ENCODE data around the gene ETV1. TPM values are rescaled to one million over a fixed set of nuclear protein-coding genes. Genes with fewer than 3 reads are reported as not detected.
A peak's percentile ranks its signal among the peaks of the same experiment; 100 is the strongest.

ETV1 gene
- total RNA-seq, 1 experiment from 2014 or later = 68.5 TPM

- peaks cover 42 to 46% of the 10 kb centered on the region in 2 experiments for H3K4me1 Mint-ChIP-seq
- no peak overlapping the region for H2BK15ac ChIP-seq (ENCODE audit: low read depth, low read length)
- H2AK5ac ChIP-seq (ENCODE audit: insufficient read length, low read length) = no peak overlapping the region
- H3T11ph ChIP-seq (ENCODE audit: low read length) = no peak overlapping the region
- no peaks in the 10 kb centered on the region; the same call in 1 of the 2 replicates for H3K79me2 ChIP-seq (ENCODE audit: insufficient read depth, low read length)
- H4K8ac ChIP-seq (replicated peaks; ENCODE audit: insufficient read length, low read depth, low read length) = no peak overlapping the region
- no peak overlapping the region for H4K91ac ChIP-seq (ENCODE audit: insufficient read length, low read depth, low read length)
- H3K9me3 Mint-ChIP-seq = no peaks in the 10 kb centered on the region
- H4K5ac ChIP-seq (ENCODE audit: insufficient read length, low read depth, low read length) = no peak overlapping the region
- no peaks in the 10 kb centered on the region for H3K27me3 ChIP-seq (ENCODE audit: insufficient read depth, low read length)
- no peak overlapping the region for H3K9ac ChIP-seq (ENCODE audit: extremely low read depth, insufficient read length, low read length)
- H3K27me3 Mint-ChIP-seq (ENCODE audit: low read depth) = no peaks in the 10 kb centered on the region
- H3K14ac ChIP-seq (ENCODE audit: insufficient read depth, low read length) = no peak overlapping the region
- H2BK12ac ChIP-seq (ENCODE audit: insufficient read length, low read depth, low read length) = no peak overlapping the region
- H2BK120ac ChIP-seq (ENCODE audit: low read depth, low read length, poor library complexity, severe bottlenecking) = no peak overlapping the region
- no peak overlapping the region for H2BK20ac ChIP-seq (ENCODE audit: low read depth, low read length, poor library complexity, severe bottlenecking)
- H2BK5ac ChIP-seq (ENCODE audit: insufficient read length, low read length) = no peak overlapping the region
- H3K4ac ChIP-seq (ENCODE audit: low read depth, low read length) = no peak overlapping the region
- H3K9me3 ChIP-seq (ENCODE audit: control insufficient read depth, low read depth, low read length) = no peaks in the 10 kb centered on the region
- H4K20me1 ChIP-seq (ENCODE audit: control insufficient read depth, insufficient read depth, insufficient read length) = no peaks in the 10 kb centered on the region
- DNase-seq = no peak
- no peak overlapping the region for H2AFZ ChIP-seq (ENCODE audit: low read length)
- no peak for TF ChIP-seq CTCF (conservative IDR thresholded peaks at IDR 0.05)
- peak overlapping the region; percentile 93 for H3K4me2 ChIP-seq (ENCODE audit: insufficient read depth, insufficient read length, low read length)
- no peak overlapping the region for H3K27ac ChIP-seq (ENCODE audit: insufficient read length, low read depth, low read length)
- no peak overlapping the region for H3K4me3 Mint-ChIP-seq
- H3K56ac ChIP-seq (ENCODE audit: insufficient read length, low read depth, low read length) = no peak overlapping the region
- H3K23ac ChIP-seq (ENCODE audit: insufficient read length, low read depth, low read length) = no peak overlapping the region
- H3K79me1 ChIP-seq (ENCODE audit: insufficient read depth, low read depth, low read length, poor library complexity, severe bottlenecking) = no peaks in the 10 kb centered on the region
- no peaks in the 10 kb centered on the region; the same call in 1 of the 2 replicates for H3K4me1 ChIP-seq (ENCODE audit: insufficient read depth, low read length)
- no CpG with 5 or more reads among the region's 1 CpG for WGBS (ENCODE audit: extremely low coverage, insufficient read length, low lambda C conversion rate)
- no peak overlapping the region for H3K18ac ChIP-seq (ENCODE audit: insufficient read length, low read depth, low read length)
- peaks cover 0 to 7% (median 3%) of the 10 kb centered on the region in 3 experiments; a peak in 4 of 7 replicates for H3K36me3 Mint-ChIP-seq (ENCODE audit: insufficient read depth in 1 of 3, low read depth in 3 of 3)
- H3K23me2 ChIP-seq (ENCODE audit: insufficient read length, low read depth, low read length, poor library complexity, severe bottlenecking) = peaks cover 19% of the 10 kb centered on the region
- H3K27ac Mint-ChIP-seq = peak overlapping the region in 1 of 3 experiments; percentile 92; a peak in 2 of 7 replicates
These were observed 2.1 kb downstream of the ETV1 start for GRCh38 chr7:13987395-13987794.
